ENCODE results near the gene ADAMTS2.

- TF ChIP-seq CTCF (IDR thresholded peaks at IDR 0.05), result no peak
- TF ChIP-seq POLR2A (IDR thresholded peaks at IDR 0.05), result no peak
These were observed 23.0 kb upstream of the ADAMTS2 start for GRCh38 chr5:179368126-179368805.
